ENCODE data around the gene SIGLEC7.

SIGLEC7 gene

DNA sequence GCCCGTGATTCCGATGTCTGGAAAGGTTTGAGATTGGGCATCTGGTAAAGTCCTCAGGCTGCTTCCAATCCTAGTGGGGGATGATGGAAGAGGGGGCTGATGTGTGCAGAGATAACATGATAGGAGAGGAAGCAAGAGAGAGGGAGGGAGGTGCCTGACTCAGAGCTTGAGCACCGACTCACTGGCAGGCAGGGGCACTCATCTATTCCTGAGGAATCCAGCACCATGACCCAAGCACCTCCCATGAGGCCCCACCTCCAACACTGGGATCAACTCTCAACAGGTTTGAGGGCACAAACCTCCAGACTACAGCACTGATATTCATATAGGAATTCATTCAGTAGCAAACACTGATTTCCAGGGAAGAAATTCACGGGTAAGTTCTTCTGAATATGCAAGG is 23.0 kb upstream of the SIGLEC7 start:
- DNase-seq: no peak

DNA sequence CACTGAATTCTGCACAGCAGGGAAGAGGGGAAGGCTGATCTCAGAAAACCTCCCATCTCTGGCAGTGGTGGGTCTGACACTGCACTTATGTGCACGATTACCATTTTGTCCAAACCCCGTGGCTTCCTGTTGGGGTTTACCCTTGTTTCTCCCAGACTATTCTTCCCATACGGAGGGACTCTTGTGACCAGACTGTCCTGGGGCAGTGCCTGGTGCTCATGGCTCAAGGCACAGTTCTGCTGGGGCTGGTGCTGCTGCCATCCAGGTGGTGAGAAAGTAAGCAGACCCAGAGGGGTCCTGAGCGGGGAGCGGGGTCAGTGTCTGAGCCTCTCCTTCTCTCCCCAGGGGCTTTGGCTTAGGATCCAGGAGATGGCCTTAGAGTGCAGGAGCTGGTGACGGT is 22.5 kb upstream of the SIGLEC7 start:
- DNase-seq: no peak

DNA sequence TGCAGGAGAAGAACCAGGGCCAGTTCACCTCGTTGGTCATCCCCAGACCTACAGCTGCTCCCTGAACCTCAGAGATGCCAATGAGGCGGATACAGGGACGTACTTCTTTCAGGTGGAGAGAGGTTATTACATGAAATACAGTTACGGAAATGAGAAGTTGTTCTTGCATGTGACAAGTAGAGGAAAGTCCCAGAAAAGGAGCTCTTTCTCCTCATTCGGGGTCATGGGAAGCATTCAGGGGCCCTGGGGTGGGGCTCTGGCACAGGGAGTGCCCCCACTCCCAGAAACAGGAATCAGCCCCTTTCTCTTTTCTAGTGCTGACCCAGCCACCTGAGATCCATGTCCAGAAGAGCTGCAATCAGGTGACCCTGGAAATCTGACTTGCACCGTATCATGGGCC is 21.9 kb upstream of the SIGLEC7 start:
- DNase-seq: no peak

DNA sequence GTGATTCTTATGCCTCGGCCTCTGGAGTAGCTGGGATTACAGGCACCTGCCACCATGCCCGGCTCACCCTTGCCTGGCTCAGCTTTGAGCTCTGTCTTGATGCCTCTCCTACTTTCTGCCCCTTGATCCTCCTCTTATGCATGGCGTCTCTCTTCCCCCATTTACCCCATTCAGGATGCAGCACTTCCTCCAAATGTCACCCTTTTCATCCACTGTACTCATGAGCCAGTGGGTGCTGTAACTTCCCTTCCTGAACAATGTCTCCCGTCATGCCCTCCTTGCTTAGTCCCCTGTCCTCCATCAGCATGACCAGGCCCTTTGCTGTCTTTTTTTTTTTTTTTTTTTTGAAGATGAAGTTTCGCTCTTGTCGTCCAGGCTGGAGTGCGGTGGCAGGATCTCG is 20.8 kb upstream of the SIGLEC7 start:
- no peak for DNase-seq

DNA sequence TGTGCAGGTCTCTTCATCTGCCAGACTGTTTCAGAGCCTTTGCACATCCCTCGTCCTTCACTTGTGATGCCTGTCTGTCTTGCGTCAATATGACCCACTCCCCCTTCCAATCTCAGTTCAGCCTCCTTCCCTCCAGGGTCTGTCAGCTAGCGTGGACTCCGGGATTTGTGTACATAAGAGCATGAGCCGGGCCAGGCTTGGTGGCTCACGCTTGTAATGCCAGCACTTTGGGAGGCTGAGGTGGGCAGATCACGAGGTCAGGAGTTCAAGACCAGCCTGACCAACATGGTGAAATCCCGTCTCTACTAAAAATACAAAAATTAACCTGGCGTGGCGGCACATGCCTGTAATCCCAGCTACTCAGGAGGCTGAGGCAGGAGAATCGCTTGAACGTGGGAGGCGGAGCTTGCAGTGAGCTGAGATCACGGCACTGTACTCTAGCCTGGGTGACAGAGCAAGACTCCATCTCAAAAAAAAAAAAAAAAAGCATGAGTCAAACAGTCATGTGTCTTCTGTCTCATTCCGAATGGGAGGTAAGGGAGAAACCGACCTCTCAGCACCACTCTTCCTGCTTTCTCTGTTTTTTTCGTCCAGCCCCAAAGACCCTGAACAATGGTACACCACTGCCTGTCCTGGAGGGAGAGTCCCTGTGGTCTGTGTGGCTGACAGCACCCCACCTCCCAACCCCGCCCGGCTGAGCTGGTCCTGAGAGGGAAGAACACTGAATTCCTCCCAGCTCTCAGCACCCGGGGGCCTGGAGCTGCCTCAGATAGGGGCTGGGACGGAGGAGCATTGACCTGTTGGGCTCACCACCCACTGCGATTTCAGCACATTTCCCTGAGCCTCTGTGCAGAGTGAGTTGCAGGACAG is 19.8 kb upstream of the SIGLEC7 start:
- no peak for DNase-seq

- DNase-seq: no peak
These were observed 18.7 kb upstream of the SIGLEC7 start for GRCh38 chr19:51123381-51123800.

GRCh38 chr19:51123802-51124201 is 18.3 kb upstream of the SIGLEC7 start:
- no peak for DNase-seq

GRCh38 chr19:51124216-51124615 is 17.9 kb upstream of the SIGLEC7 start:
- DNase-seq: no peak

GRCh38 chr19:51124729-51125128 is 17.4 kb upstream of the SIGLEC7 start, which contains the start of gene SIGLEC9:
Gene SIGLEC9, plus strand, starts transcription at chr19:51124906. Its CDS starts 69 bp downstream, at chr19:51124975.
- DNase-seq: no peak

- no peak for DNase-seq
These were observed 16.6 kb upstream of the SIGLEC7 start for GRCh38 chr19:51125421-51126075.

GRCh38 chr19:51127032-51127431 is 15.1 kb upstream of the SIGLEC7 start:
- DNase-seq: no peak

GRCh38 chr19:51127755-51128154 is 14.3 kb upstream of the SIGLEC7 start:
- no peak for DNase-seq

- DNase-seq: no peak
These were observed 13.9 kb upstream of the SIGLEC7 start for GRCh38 chr19:51128227-51128626.

DNA sequence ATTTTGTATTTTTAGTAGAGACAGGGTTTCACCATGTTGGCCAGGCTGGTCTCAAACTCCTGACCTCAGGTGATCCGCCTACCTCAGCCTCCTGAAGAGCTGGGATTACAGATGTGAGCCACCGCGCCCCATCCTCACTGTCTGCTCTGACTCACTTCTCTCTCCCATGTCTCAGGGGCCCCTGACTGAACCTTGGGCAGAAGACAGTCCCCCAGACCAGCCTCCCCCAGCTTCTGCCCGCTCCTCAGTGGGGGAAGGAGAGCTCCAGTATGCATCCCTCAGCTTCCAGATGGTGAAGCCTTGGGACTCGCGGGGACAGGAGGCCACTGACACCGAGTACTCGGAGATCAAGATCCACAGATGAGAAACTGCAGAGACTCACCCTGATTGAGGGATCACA is 12.4 kb upstream of the SIGLEC7 start:
- DNase-seq: no peak

- no peak for DNase-seq
These were observed 10.1 kb upstream of the SIGLEC7 start for GRCh38 chr19:51131780-51132680.

DNA sequence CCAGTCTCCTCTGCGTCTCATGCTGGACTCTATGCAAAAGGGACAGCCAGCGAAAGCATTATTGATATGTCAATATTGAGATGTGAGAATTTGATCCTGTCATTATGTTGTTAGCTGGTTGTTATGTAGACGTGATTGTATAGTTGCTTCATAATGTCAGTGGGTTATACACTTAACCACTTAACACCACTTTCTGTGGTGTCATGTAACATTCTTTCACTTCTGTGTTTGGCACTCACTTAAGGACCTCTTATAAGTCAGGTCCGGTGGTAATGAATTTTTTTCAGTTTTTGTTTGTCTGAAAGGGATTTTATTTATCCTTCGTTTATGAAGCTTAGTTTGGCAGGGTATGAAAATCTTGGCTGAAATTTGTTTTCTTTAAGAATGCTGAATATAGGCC is 7.1 kb upstream of the SIGLEC7 start:
- DNase-seq: no peak

GRCh38 chr19:51135986-51136762 is 5.9 kb upstream of the SIGLEC7 start:
- DNase-seq: no peak

DNA sequence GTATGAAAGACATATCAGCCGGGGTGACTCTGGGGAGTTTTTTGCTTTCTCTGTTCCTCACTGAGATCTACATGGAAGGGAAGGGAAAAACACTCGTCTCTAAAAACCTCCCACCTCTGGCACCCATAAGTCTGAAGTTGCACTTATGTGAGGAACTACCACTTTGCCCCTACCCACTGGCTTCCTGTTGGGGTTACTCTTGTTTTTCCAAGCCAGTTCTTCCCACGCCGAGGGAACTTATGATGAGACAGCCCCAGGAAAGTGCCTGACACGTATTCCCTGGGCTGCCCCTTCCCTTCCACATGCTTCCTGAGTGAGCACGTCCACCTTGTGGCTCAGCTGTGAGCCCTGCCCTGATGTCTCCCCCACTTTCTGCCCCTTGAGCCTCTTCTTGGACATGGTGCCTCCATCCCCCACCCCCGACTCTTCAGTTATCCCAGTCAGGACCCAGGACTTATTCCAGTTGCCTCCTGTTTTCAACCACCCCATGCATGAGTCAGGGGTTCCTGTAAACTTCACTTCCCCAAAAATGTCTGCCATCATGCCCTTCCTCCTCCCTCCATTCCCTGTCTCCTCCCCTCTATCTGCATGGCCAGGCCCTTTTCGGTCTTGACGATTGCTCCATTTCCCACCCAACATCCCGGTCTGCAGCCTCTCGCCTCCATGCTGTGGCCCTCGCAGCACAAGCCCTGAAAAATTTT is 5.1 kb upstream of the SIGLEC7 start:
- DNase-seq: no peak

DNA sequence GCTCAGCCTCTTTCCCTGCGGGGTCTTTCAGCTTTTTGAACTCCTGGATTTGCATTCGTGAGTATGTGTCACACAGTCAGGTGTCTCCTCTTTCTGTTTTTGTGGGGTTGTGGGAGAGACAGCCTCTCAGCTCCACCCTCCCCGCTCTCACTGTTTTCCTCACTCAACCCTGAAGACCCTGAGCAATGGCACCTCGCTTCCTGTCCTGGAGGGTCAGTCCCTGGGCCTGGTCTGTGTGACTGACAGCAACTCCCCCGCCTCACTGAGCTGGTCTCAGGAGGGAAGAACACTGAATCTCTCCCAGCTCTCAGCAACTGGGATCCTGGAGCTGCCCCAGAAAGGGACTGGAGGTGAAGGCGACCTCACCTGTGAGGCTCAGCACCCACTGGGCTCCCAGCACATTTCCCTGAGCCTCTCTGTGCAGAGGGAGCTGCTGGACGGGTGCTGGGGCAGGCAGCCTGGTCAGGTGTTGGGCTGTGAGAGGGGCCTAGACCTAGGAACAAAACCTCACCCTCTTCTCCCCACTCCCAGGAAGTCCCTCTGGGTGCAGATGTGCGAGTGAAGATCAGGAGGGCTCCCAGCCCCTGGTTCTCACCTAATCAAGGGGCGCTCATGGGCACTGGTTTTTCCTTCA is 4.2 kb upstream of the SIGLEC7 start:
- DNase-seq: no peak

DNA sequence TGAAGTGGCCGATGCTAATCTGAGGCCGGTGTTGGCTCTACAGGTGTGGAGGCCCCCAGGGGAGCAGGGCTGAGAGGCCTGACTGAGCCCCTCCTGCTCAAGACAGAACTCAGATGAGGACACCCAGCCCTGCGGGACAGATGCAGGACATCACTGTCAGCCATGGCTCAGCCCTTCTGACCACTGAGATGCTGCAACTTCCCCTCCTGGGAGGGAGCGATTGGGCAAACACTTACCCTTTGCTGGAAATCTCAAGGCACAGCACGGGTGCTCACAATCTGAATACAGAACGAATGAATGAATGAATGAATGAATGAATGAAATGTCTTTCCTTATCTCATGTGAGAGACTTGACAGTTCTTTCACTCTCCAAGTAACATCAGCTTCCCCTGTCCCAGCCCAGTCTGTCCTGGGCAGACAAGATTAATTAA is 3.5 kb upstream of the SIGLEC7 start:
- DNase-seq: no peak

GRCh38 chr19:51139299-51140014 is 2.6 kb upstream of the SIGLEC7 start:
- no peak for DNase-seq

All from NCI-H2081 (cell line).